Amniotic stem cell (primary cell): Measurements from ENCODE around the gene AVPR1A.

Experiments used
- DNase-seq: peaks from one replicate; lab custom pipeline; 2025; lab: John Stamatoyannopoulos, UW

The AVPR1A gene

DNA sequence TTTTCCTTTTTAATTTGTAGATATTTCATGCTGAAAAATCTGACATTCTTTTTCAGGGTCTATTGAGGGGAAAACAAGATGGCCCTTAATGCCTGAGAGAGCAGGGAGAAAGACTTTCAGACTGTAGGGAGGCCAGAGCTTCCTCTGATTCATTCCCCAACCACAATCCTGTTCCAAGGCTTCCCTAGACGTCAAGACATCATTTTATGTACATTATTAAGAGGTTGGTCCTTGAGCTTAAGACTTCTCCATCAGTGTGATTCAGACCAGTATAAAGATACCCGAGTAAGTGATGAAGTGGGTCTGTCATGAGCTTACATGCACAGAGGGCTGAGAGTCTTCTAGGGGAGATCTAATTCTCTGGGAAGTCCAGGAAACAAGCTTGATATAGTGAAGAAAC lies 57.3 kb downstream of the AVPR1A start:
- no peak for DNase-seq

- no peak for DNase-seq
Measured at GRCh38 chr12:63093084-63093483, 57.9 kb downstream of the AVPR1A start.
